ENCODE measurements around the gene GYPC. TPM values are rescaled to one million over a fixed set of nuclear protein-coding genes. Genes with fewer than 3 reads are reported as not detected.

Gene GYPC
- polyA plus RNA-seq, 1 donor (not counting 4 experiments of a cell fraction or from before 2014, with no cell fraction given), result not detected

GRCh38 chr2:126653761-126654160 lies 2.2 kb upstream of the GYPC start:
- Histone ChIP-seq H3K9ac (ENCODE audit: control insufficient read depth, extremely low read depth, insufficient read depth, low read length) (no peak overlapping the region), H3K27me3 (ENCODE audit: control insufficient read depth, extremely low read depth, insufficient read depth, low read length) (peaks cover 8% of the 10 kb centered on the region), H3K27ac (ENCODE audit: control insufficient read depth, insufficient read depth, low read length) (no peak overlapping the region), H4K20me1 (ENCODE audit: control insufficient read depth, extremely low read depth, insufficient read depth, low read length) (no peaks in the 10 kb centered on the region), H3K4me1 (ENCODE audit: control insufficient read depth, extremely low read depth, insufficient read depth, low read length) (no peaks in the 10 kb centered on the region), H3K36me3 (ENCODE audit: control insufficient read depth in 2 of 2, extremely low read depth in 1 of 2, insufficient read depth in 2 of 2, low read length in 2 of 2) (no peaks in the 10 kb centered on the region), H3K79me2 (ENCODE audit: control insufficient read depth, insufficient read depth, low read length) (no peaks in the 10 kb centered on the region), H3K9me1 (ENCODE audit: control insufficient read depth, extremely low read depth, insufficient read depth, low read length) (no peaks in the 10 kb centered on the region), H3K4me2 (ENCODE audit: control insufficient read depth, extremely low read depth, insufficient read depth, low read depth, low read length) (no peak overlapping the region), H3K4me3 (ENCODE audit: control insufficient read depth in 2 of 3, extremely low read depth in 1 of 3, insufficient read depth in 2 of 3, low read depth in 1 of 3, low read length in 3 of 3) (no peak overlapping the region), H2AFZ (ENCODE audit: control insufficient read depth, low read length) (no peak overlapping the region), H3K9me3 (ENCODE audit: control insufficient read depth, low read depth, low read length) (no peaks in the 10 kb centered on the region)
- TF ChIP-seq EZH2 (IDR thresholded peaks at IDR 0.05; ENCODE audit: low read length), result no peak
- TF ChIP-seq CTCF (optimal IDR thresholded peaks at IDR 0.05 in 1 of 3, IDR thresholded peaks at IDR 0.05 in 1 of 3, conservative IDR thresholded peaks at IDR 0.05 in 1 of 3; ENCODE audit: extremely low read depth in 1 of 3, insufficient read depth in 2 of 3, low read length in 3 of 3), result no peak
- DNase-seq (ENCODE audit: low read depth, low spot score), result no peak
- FAIRE-seq, result no peak
- dilution Hi-C loops (cut with MboI; ENCODE audit: extremely low pct_ligation_motif_present, low sequenced_read_pairs), result no loop called here

GRCh38 chr2:126655051-126655450 lies 907 bp upstream of the GYPC start:
- dilution Hi-C loops (cut with MboI; ENCODE audit: extremely low pct_ligation_motif_present, low sequenced_read_pairs), result no loop called here
- Histone ChIP-seq H4K20me1 (ENCODE audit: control insufficient read depth, extremely low read depth, insufficient read depth, low read length) (no peaks in the 10 kb centered on the region), H3K9me3 (ENCODE audit: control insufficient read depth, low read depth, low read length) (no peaks in the 10 kb centered on the region), H3K4me2 (ENCODE audit: control insufficient read depth, extremely low read depth, insufficient read depth, low read depth, low read length) (no peak overlapping the region), H3K4me1 (ENCODE audit: control insufficient read depth, extremely low read depth, insufficient read depth, low read length) (no peaks in the 10 kb centered on the region), H3K79me2 (ENCODE audit: control insufficient read depth, insufficient read depth, low read length) (no peaks in the 10 kb centered on the region), H3K4me3 (ENCODE audit: control insufficient read depth in 2 of 3, extremely low read depth in 1 of 3, insufficient read depth in 2 of 3, low read depth in 1 of 3, low read length in 3 of 3) (no peak overlapping the region), H3K27ac (ENCODE audit: control insufficient read depth, insufficient read depth, low read length) (no peak overlapping the region), H3K27me3 (ENCODE audit: control insufficient read depth, extremely low read depth, insufficient read depth, low read length) (peaks cover 8% of the 10 kb centered on the region), H3K36me3 (ENCODE audit: control insufficient read depth in 2 of 2, extremely low read depth in 1 of 2, insufficient read depth in 2 of 2, low read length in 2 of 2) (no peaks in the 10 kb centered on the region), H3K9ac (ENCODE audit: control insufficient read depth, extremely low read depth, insufficient read depth, low read length) (no peak overlapping the region), H2AFZ (ENCODE audit: control insufficient read depth, low read length) (no peak overlapping the region), H3K9me1 (ENCODE audit: control insufficient read depth, extremely low read depth, insufficient read depth, low read length) (no peaks in the 10 kb centered on the region)
- TF ChIP-seq CTCF (optimal IDR thresholded peaks at IDR 0.05 in 1 of 3, IDR thresholded peaks at IDR 0.05 in 1 of 3, conservative IDR thresholded peaks at IDR 0.05 in 1 of 3; ENCODE audit: extremely low read depth in 1 of 3, insufficient read depth in 2 of 3, low read length in 3 of 3) (no peak), EZH2 (IDR thresholded peaks at IDR 0.05; ENCODE audit: low read length) (no peak)
- DNase-seq (ENCODE audit: low read depth, low spot score) (no peak), FAIRE-seq (no peak)

Data from keratinocyte (primary cell).